Mucosa of descending colon (tissue), 3 donors: ENCODE results near the gene OCEL1. TPM values are rescaled to one million over a fixed set of nuclear protein-coding genes. Genes with fewer than 3 reads are reported as not detected.

Source experiments
- ATAC-seq: fragments of 200-7000 bp; cut with Tn5 transposase; one replicate; pipeline ENCODE4 v1.9.1; 2020; ENCODE audit warnings: mild to moderate bottlenecking, moderate library complexity
- DNase-seq, 3 donors: peaks; one replicate each; pipeline ENCODE4 v3.0.0-alpha.2; 2020
- H3K36me3 ChIP-seq: fragments of 200-600 bp; one replicate; pipeline ENCODE4 v1.8.0; 2021; ENCODE audit warnings: low read depth, mild to moderate bottlenecking
- H3K4me1 ChIP-seq: fragments of 200-600 bp; one replicate; pipeline ENCODE4 v1.8.0; 2021; ENCODE audit warnings: low read depth, mild to moderate bottlenecking
- H3K4me3 ChIP-seq: fragments of 200-600 bp; one replicate; pipeline ENCODE4 v1.8.0; 2021; ENCODE audit warnings: mild to moderate bottlenecking
- H3K9me3 ChIP-seq: fragments of 200-600 bp; one replicate; pipeline ENCODE4 v1.8.0; 2021; ENCODE audit warnings: mild to moderate bottlenecking
- CTCF ChIP-seq: fragments of 200-600 bp; IDR thresholded peaks from one replicate; pipeline ENCODE4 v1.8.0; 2022; ENCODE audit warnings: antibody characterized with exemption, mild to moderate bottlenecking
- intact Hi-C, 2 donors: fragments of 100-400 bp; cut with DNase I in 1 of 2; cut with micrococcal nuclease in 1 of 2; formaldehyde crosslinking; loops; one replicate each; pipeline versions ENCODE4 v1.11.0 to v1.11.1; 2022; cut with DNase I, micrococcal nuclease
- total RNA-seq, 3 donors: library from RNA; stranded (reverse); fragmentation: NEBNext Ultra II Directional in 2 of 3; extraction: Animal tissue kit (Norgen Biotek cat#: 25700) in 2 of 3; gene quantifications; one replicate each; pipeline versions ENCODE4 v1.2.1 to v1.2.4, GENCODE V29; 2021 to 2023
- donor health status: DM: no; HTN: no; CAD: no; lungs with moderate emphysema.
- donor health status: DM: no; HTN: no; CAD: no.
- donor health status: DM: no; HTN: yes; CAD: no.

Gene OCEL1
- total RNA-seq, 3 donors from 2014 or later, result 38.1 to 105 (median 58.4) TPM

- H3K9me3 ChIP-seq, result no peaks in the 10 kb centered on the region
- ATAC-seq (no peak), DNase-seq (no peak)
- H3K4me3 ChIP-seq, result no peak overlapping the region
- H3K4me1 ChIP-seq, result peaks cover 19% of the 10 kb centered on the region
- peaks cover 11% of the 10 kb centered on the region for H3K36me3 ChIP-seq
- intact Hi-C loops, result no loop called here
- no peak for TF ChIP-seq CTCF
These were observed 6.2 kb downstream of the OCEL1 start for GRCh38 chr19:17232258-17232657.

GRCh38 chr19:17234911-17235299, 8.9 kb downstream of the OCEL1 start:
- H3K9me3 ChIP-seq, result no peaks in the 10 kb centered on the region
- H3K4me1 ChIP-seq, result peaks cover 29% of the 10 kb centered on the region
- intact Hi-C loops, result no loop called here
- ATAC-seq, result peak; percentile 76
- peaks cover 11% of the 10 kb centered on the region for H3K36me3 ChIP-seq
- DNase-seq, result peak; percentile 79 to 84 (median 80)
- H3K4me3 ChIP-seq, result no peak overlapping the region
- no peak for TF ChIP-seq CTCF

GRCh38 chr19:17235300-17235970, 9.4 kb downstream of the OCEL1 start:
- Histone ChIP-seq H3K4me3 (no peak overlapping the region), H3K9me3 (no peaks in the 10 kb centered on the region), H3K36me3 (peaks cover 11% of the 10 kb centered on the region), H3K4me1 (peaks cover 33% of the 10 kb centered on the region)
- intact Hi-C loops, result no loop called here
- peak; percentile 77 to 86 (median 85) for DNase-seq
- TF ChIP-seq CTCF, result peak; percentile 26
- peak; percentile 83 for ATAC-seq

- intact Hi-C loops, result no loop called here
- Histone ChIP-seq H3K4me3 (no peak overlapping the region), H3K36me3 (peaks cover 11% of the 10 kb centered on the region), H3K4me1 (peaks cover 38% of the 10 kb centered on the region), H3K9me3 (no peaks in the 10 kb centered on the region)
- TF ChIP-seq CTCF, result no peak
- peak; percentile 57 to 70 (median 66) for DNase-seq
- ATAC-seq, result peak; percentile 35
These were observed 10.1 kb downstream of the OCEL1 start for GRCh38 chr19:17235971-17236777.

GRCh38 chr19:17236811-17237543, 11.0 kb downstream of the OCEL1 start:
- H3K4me3 ChIP-seq, result no peak overlapping the region
- no peak for TF ChIP-seq CTCF
- peaks cover 46% of the 10 kb centered on the region for H3K4me1 ChIP-seq
- ATAC-seq, result no peak
- intact Hi-C loops, result no loop called here
- peaks cover 6% of the 10 kb centered on the region for H3K36me3 ChIP-seq
- no peak for DNase-seq
- H3K9me3 ChIP-seq, result no peaks in the 10 kb centered on the region
